ENCODE results near the gene MUC5B.

The MUC5B gene

GRCh38 chr11:1237128-1237580 lies 14.3 kb downstream of the MUC5B start:
- no peaks in the 10 kb centered on the region; the same call in 1 of the 2 replicates for H3K27me3 ChIP-seq (replicated peaks; ENCODE audit: control insufficient read depth, insufficient read depth, low read length)
- H3K4me3 ChIP-seq (replicated peaks; ENCODE audit: low read depth, low read length) = no peak overlapping the region
- no peaks in the 10 kb centered on the region for H3K36me3 ChIP-seq (ENCODE audit: control insufficient read depth, insufficient read depth, low read length)
- no peak for TF ChIP-seq CTCF (IDR thresholded peaks at IDR 0.05; ENCODE audit: insufficient read depth, low read length, poor library complexity, severe bottlenecking)
- no peak for DNase-seq (ENCODE audit: extremely low read depth, insufficient read length)

- H3K36me3 ChIP-seq (ENCODE audit: control insufficient read depth, insufficient read depth, low read length) = no peaks in the 10 kb centered on the region
- H3K27me3 ChIP-seq (replicated peaks; ENCODE audit: control insufficient read depth, insufficient read depth, low read length) = no peaks in the 10 kb centered on the region; the same call in 1 of the 2 replicates
- no peak overlapping the region for H3K4me3 ChIP-seq (replicated peaks; ENCODE audit: low read depth, low read length)
- DNase-seq (ENCODE audit: extremely low read depth, insufficient read length) = no peak
- TF ChIP-seq CTCF (IDR thresholded peaks at IDR 0.05; ENCODE audit: insufficient read depth, low read length, poor library complexity, severe bottlenecking) = no peak
Observed at GRCh38 chr11:1237851-1238250, 15.0 kb downstream of the MUC5B start.

- Histone ChIP-seq H3K4me3 (replicated peaks; ENCODE audit: low read depth, low read length) (no peak overlapping the region), H3K27me3 (replicated peaks; ENCODE audit: control insufficient read depth, insufficient read depth, low read length) (no peaks in the 10 kb centered on the region; the same call in 1 of the 2 replicates), H3K36me3 (ENCODE audit: control insufficient read depth, insufficient read depth, low read length) (no peaks in the 10 kb centered on the region)
- TF ChIP-seq CTCF (IDR thresholded peaks at IDR 0.05; ENCODE audit: insufficient read depth, low read length, poor library complexity, severe bottlenecking) = no peak
- no peak for DNase-seq (ENCODE audit: extremely low read depth, insufficient read length)
Observed at GRCh38 chr11:1238767-1239595, 16.1 kb downstream of the MUC5B start.

- Histone ChIP-seq H3K36me3 (ENCODE audit: control insufficient read depth, insufficient read depth, low read length) (no peaks in the 10 kb centered on the region), H3K4me3 (replicated peaks; ENCODE audit: low read depth, low read length) (no peak overlapping the region), H3K27me3 (replicated peaks; ENCODE audit: control insufficient read depth, insufficient read depth, low read length) (no peaks in the 10 kb centered on the region; the same call in 1 of the 2 replicates)
- no peak for TF ChIP-seq CTCF (IDR thresholded peaks at IDR 0.05; ENCODE audit: insufficient read depth, low read length, poor library complexity, severe bottlenecking)
- DNase-seq (ENCODE audit: extremely low read depth, insufficient read length) = no peak
Observed at GRCh38 chr11:1239596-1240205, 16.8 kb downstream of the MUC5B start.

GRCh38 chr11:1240771-1241170 lies 17.9 kb downstream of the MUC5B start:
- H3K4me3 ChIP-seq (replicated peaks; ENCODE audit: low read depth, low read length) = no peak overlapping the region
- H3K27me3 ChIP-seq (replicated peaks; ENCODE audit: control insufficient read depth, insufficient read depth, low read length) = no peaks in the 10 kb centered on the region
- DNase-seq (ENCODE audit: extremely low read depth, insufficient read length) = no peak
- H3K36me3 ChIP-seq (ENCODE audit: control insufficient read depth, insufficient read depth, low read length) = no peaks in the 10 kb centered on the region
- no peak for TF ChIP-seq CTCF (IDR thresholded peaks at IDR 0.05; ENCODE audit: insufficient read depth, low read length, poor library complexity, severe bottlenecking)

Data from GM06990 (cell line).